Mesenchymal stem cell (in vitro differentiated cells and primary cell): ENCODE results near the gene JUND.

Experiments
- DNase-seq: peaks from one replicate; pipeline ENCODE4 v3.0.0-alpha.2; 2013
- H2AFZ ChIP-seq: one replicate; pipeline ENCODE4 v1.6.1; 2013; ENCODE audit warnings: low read depth, mild to moderate bottlenecking, control low read depth, inconsistent platforms, low read length, moderate library complexity
- H2AK5ac ChIP-seq: 2 replicates; pipeline ENCODE4 v1.6.1; 2013; ENCODE audit warnings: low read length, moderate library complexity, mild to moderate bottlenecking, inconsistent platforms; ENCODE audit not compliant: severe bottlenecking
- H2BK120ac ChIP-seq: one replicate; pipeline ENCODE4 v1.6.1; 2013; ENCODE audit warnings: low read depth, mild to moderate bottlenecking, inconsistent platforms, low read length, moderate library complexity
- H2BK12ac ChIP-seq, 2 experiments: one replicate each; pipeline ENCODE4 v1.6.1; 2013; ENCODE audit warnings: inconsistent platforms in 2 of 2, low read length in 2 of 2, mild to moderate bottlenecking in 2 of 2, moderate library complexity in 2 of 2, control low read depth in 1 of 2
- H2BK15ac ChIP-seq: one replicate; pipeline ENCODE4 v1.6.1; 2013; ENCODE audit warnings: mild to moderate bottlenecking, low read depth, inconsistent platforms; ENCODE audit not compliant: poor library complexity, severe bottlenecking
- H2BK5ac ChIP-seq: 2 replicates; pipeline ENCODE4 v1.6.1; 2013; ENCODE audit warnings: low read depth, mild to moderate bottlenecking, low read length, control low read depth, inconsistent platforms; ENCODE audit not compliant: poor library complexity, severe bottlenecking
- H3K14ac ChIP-seq, 2 experiments: one replicate each; pipeline ENCODE4 v1.6.1; 2013; ENCODE audit warnings: inconsistent platforms in 2 of 2, low read length in 2 of 2, control low read depth in 1 of 2, mild to moderate bottlenecking in 1 of 2, moderate library complexity in 1 of 2
- H3K18ac ChIP-seq, 2 experiments: one replicate each; pipeline ENCODE4 v1.6.1; 2013; ENCODE audit warnings: inconsistent platforms in 2 of 2, low read length in 2 of 2, control low read depth in 1 of 2, low read depth in 1 of 2, mild to moderate bottlenecking in 1 of 2
- H3K23ac ChIP-seq, 2 experiments: one replicate each; pipeline ENCODE4 v1.6.1; 2013; ENCODE audit warnings: inconsistent platforms in 2 of 2, low read length in 2 of 2, mild to moderate bottlenecking in 2 of 2, moderate library complexity in 2 of 2, control low read depth in 1 of 2
- H3K27ac ChIP-seq: 2 replicates; pipeline ENCODE4 v1.5.1; 2013; ENCODE audit warnings: mild to moderate bottlenecking, moderate library complexity, low read length, control low read depth, inconsistent platforms; ENCODE audit not compliant: poor library complexity, severe bottlenecking
- H3K27me3 ChIP-seq, 2 experiments: 2 replicates each; pipeline versions ENCODE4 v1.6.1 to v1.7.0; 2013; ENCODE audit warnings: low read length in 2 of 2, mild to moderate bottlenecking in 2 of 2, moderate library complexity in 2 of 2, control low read depth in 1 of 2, inconsistent platforms in 1 of 2; ENCODE audit not compliant: control insufficient read depth in 1 of 2, insufficient read depth in 1 of 2
- H3K36me3 ChIP-seq, 2 experiments: 2 replicates each; pipeline versions ENCODE4 v1.6.1 to v1.7.0; 2013; ENCODE audit warnings: low read length in 2 of 2, control low read depth in 1 of 2, inconsistent platforms in 1 of 2, low read depth in 1 of 2, mild to moderate bottlenecking in 1 of 2; ENCODE audit not compliant: insufficient read depth in 2 of 2, control insufficient read depth in 1 of 2
- H3K4ac ChIP-seq, 2 experiments: one replicate each; pipeline ENCODE4 v1.6.1; 2013; ENCODE audit warnings: inconsistent platforms in 2 of 2, low read length in 2 of 2, mild to moderate bottlenecking in 2 of 2, moderate library complexity in 2 of 2, control low read depth in 1 of 2, low read depth in 1 of 2
- H3K4me1 ChIP-seq: 2 replicates; pipeline ENCODE4 v1.6.1; 2013; ENCODE audit warnings: low read depth, low read length, control low read depth; ENCODE audit not compliant: control insufficient read depth, insufficient read depth
- H3K4me2 ChIP-seq: 2 replicates; pipeline ENCODE4 v1.6.1; 2013; ENCODE audit warnings: low read length, mild to moderate bottlenecking, inconsistent platforms; ENCODE audit not compliant: poor library complexity, severe bottlenecking
- H3K4me3 ChIP-seq, 2 experiments: 2 replicates each; pipeline versions ENCODE4 v1.5.1 to v1.7.0; 2013; ENCODE audit warnings: low read length in 2 of 2, mild to moderate bottlenecking in 2 of 2, control low read depth in 1 of 2, low read depth in 1 of 2; ENCODE audit not compliant: insufficient read depth in 1 of 2
- H3K79me1 ChIP-seq: replicated peaks from 2 replicates; pipeline ENCODE4 v1.6.1; 2013; ENCODE audit warnings: mild to moderate bottlenecking, control low read depth, low read length, inconsistent platforms; ENCODE audit not compliant: poor library complexity, severe bottlenecking
- H3K9ac ChIP-seq: 2 replicates; pipeline ENCODE4 v1.7.0; 2013; ENCODE audit warnings: mild to moderate bottlenecking, low read length, moderate library complexity
- H3K9me3 ChIP-seq: 2 replicates; pipeline ENCODE4 v1.7.0; 2013; ENCODE audit warnings: mild to moderate bottlenecking, low read length; ENCODE audit not compliant: control insufficient read depth
- H4K8ac ChIP-seq: one replicate; pipeline ENCODE4 v1.6.1; 2013; ENCODE audit warnings: inconsistent platforms, mild to moderate bottlenecking, low read length, moderate library complexity
- H4K91ac ChIP-seq: one replicate; pipeline ENCODE4 v1.6.1; 2013; ENCODE audit warnings: mild to moderate bottlenecking, low read length, inconsistent platforms
- WGBS: methylation state at CpG from one replicate; pipeline ENCODE4 v1.1.7; 2013; ENCODE audit warnings: mixed read lengths; 5-methylcytosine and 5-hydroxymethylcytosine counted together

Gene JUND

DNA sequence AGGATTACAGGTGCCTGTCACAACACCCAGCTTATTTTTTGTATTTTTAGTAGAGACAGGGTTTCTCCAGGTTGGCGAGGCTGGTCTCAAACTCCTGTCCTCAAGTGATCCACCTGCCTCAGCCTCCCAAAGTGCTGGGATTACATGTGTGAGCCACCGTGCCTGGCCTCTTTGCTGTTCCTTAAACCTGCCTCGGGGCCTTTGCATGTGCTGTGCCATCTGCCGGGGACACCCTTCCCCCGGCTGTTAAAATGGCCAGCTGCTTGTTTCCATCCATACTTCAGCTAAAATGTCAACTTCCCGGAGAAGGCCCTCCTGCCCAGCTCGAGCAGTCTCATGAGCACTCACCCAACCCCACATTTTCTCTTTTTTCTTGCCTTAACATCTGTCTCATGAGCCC lies 36.1 kb downstream of the JUND start:
- Histone ChIP-seq H3K27ac (no peak overlapping the region), H3K79me1 (no peaks in the 10 kb centered on the region), H3K4ac (no peak overlapping the region), H4K91ac (no peak overlapping the region), H2AFZ (no peak overlapping the region), H3K4me1 (peaks cover 2% of the 10 kb centered on the region), H2BK15ac (no peak overlapping the region), H3K9ac (no peak overlapping the region), H3K9me3 (no peaks in the 10 kb centered on the region), H3K23ac (no peak overlapping the region), H3K4me3 (no peak overlapping the region), H3K4me2 (no peak overlapping the region), H3K27me3 (peaks cover 4 to 34% of the 10 kb centered on the region in 2 experiments), H3K14ac (no peak overlapping the region), H2AK5ac (no peak overlapping the region), H3K36me3 (no peaks in the 10 kb centered on the region), H3K18ac (no peak overlapping the region), H2BK120ac (no peak overlapping the region), H4K8ac (no peak overlapping the region), H2BK12ac (no peak overlapping the region), H2BK5ac (no peak overlapping the region)
- no peak for DNase-seq
- WGBS = 72% methylated on average over 7 of the region's 7 CpGs

GRCh38 chr19:18239303-18239702 lies 42.1 kb downstream of the JUND start:
- no peak overlapping the region for H3K4me3 ChIP-seq

DNA sequence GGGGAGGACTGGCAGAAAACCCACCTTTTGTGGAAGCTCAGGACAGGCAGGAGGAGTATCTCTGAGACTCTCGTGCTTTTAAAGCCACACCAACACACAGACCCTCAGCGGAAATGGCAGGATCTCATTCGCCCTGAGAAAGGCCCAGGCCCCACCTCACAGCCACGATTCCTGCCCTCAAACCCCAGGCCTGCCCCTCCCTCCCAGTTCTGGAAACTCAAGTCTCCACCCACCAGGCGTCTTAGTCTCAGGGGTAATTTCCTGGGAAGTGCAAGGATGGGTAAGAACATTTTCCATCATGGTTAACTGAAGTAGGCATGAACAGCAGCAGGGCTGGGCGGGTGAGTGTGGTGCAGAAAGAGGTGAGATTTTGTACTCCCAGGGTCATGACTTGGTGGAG lies 47.2 kb downstream of the JUND start:
- Histone ChIP-seq H4K8ac (no peak overlapping the region), H3K4me3 (no peak overlapping the region), H2BK15ac (no peak overlapping the region), H2AK5ac (no peak overlapping the region), H3K36me3 (no peaks in the 10 kb centered on the region), H3K79me1 (no peaks in the 10 kb centered on the region), H3K4ac (no peak overlapping the region), H4K91ac (no peak overlapping the region), H3K14ac (no peak overlapping the region), H2AFZ (no peak overlapping the region), H3K27ac (no peak overlapping the region), H3K4me1 (peaks cover 7% of the 10 kb centered on the region), H3K23ac (peak overlapping the region in 1 of 2 experiments; percentile 57), H3K9me3 (no peaks in the 10 kb centered on the region), H3K4me2 (no peak overlapping the region), H2BK5ac (no peak overlapping the region), H3K18ac (no peak overlapping the region), H2BK120ac (no peak overlapping the region), H3K9ac (no peak overlapping the region), H3K27me3 (peaks cover 39 to 71% of the 10 kb centered on the region in 2 experiments), H2BK12ac (no peak overlapping the region)
- no peak for DNase-seq
- WGBS = 42% methylated on average over 5 of the region's 6 CpGs

More at GRCh38 chr19:18239303-18239702, 42.1 kb downstream of the JUND start:
- Histone ChIP-seq H2AFZ (no peak overlapping the region), H3K27me3 (peaks cover 7 to 51% of the 10 kb centered on the region in 2 experiments), H3K36me3 (no peaks in the 10 kb centered on the region), H4K8ac (no peak overlapping the region), H3K23ac (no peak overlapping the region), H3K14ac (no peak overlapping the region), H2BK120ac (no peak overlapping the region), H3K27ac (no peak overlapping the region), H3K4me1 (no peaks in the 10 kb centered on the region), H2BK12ac (no peak overlapping the region), H3K9me3 (no peaks in the 10 kb centered on the region), H4K91ac (no peak overlapping the region), H2BK15ac (no peak overlapping the region), H3K4me2 (no peak overlapping the region), H2AK5ac (no peak overlapping the region), H3K79me1 (no peaks in the 10 kb centered on the region), H3K9ac (no peak overlapping the region), H2BK5ac (no peak overlapping the region), H3K18ac (no peak overlapping the region), H3K4ac (no peak overlapping the region)
- DNase-seq = no peak
- 30% methylated on average over 11 of the region's 12 CpGs for WGBS

DNA sequence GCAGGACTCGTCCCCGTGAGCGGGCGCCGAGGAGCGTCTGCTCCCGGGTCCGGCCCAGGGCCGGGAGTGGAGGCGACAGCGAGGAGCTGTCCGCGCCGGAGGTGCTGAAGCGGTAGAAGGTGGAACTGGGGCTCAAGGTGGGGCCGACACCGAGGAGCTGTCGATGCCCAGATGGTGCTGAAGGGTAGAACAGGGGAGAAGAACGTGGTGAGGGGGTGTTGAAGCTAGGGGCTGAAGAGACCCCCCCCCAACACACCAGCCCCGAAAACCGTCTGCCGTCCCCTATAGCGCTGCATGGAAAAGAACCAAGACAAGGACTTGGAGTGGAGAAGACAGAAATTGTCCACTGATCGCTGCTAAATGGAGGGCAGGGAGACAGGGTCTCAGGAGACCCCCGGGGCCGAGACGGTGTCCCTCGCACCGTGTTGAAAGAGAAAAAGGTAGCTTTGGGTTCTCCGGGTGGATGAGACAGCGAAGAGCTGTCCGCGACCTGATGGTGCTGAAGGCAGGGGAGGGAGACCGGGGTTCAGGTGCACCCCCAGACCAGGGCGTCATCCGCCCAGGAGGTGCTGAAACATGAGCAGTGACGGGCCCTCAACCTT lies 48.1 kb downstream of the JUND start:
- peak; percentile 63 for DNase-seq
- Histone ChIP-seq H2AK5ac (no peak overlapping the region), H3K9ac (no peak overlapping the region), H2BK120ac (no peak overlapping the region), H3K36me3 (no peaks in the 10 kb centered on the region), H3K18ac (no peak overlapping the region), H3K27me3 (peaks cover 39 to 72% of the 10 kb centered on the region in 2 experiments), H3K4me3 (no peak overlapping the region), H4K91ac (no peak overlapping the region), H4K8ac (no peak overlapping the region), H3K4me1 (peaks cover 7% of the 10 kb centered on the region), H3K4ac (no peak overlapping the region), H3K79me1 (no peaks in the 10 kb centered on the region), H2BK5ac (no peak overlapping the region), H2BK12ac (no peak overlapping the region), H3K27ac (no peak overlapping the region), H3K4me2 (no peak overlapping the region), H3K14ac (no peak overlapping the region), H2AFZ (no peak overlapping the region), H3K23ac (no peak overlapping the region), H2BK15ac (no peak overlapping the region), H3K9me3 (no peaks in the 10 kb centered on the region)
- 25% methylated on average over 30 of the region's 37 CpGs for WGBS
